A673 (cell line): ENCODE results near the gene CCER1. TPM values are rescaled to one million over a fixed set of nuclear protein-coding genes. Genes with fewer than 3 reads are reported as not detected.
A peak's percentile ranks its signal among the peaks of the same experiment; 100 is the strongest.
"Not testable (repeated sequence)": the region's sequence is repeated elsewhere in the genome, so short reads cannot be mapped to it uniquely, and the experiment has no call there.

Experiments used
- BruUV-seq: library from RNA; stranded (reverse); fragments of 400-500 nt; replicated peaks from 2 replicates; lab custom pipeline; 2021; lab: Mats Ljungman, UMichigan
- CTCF ChIA-PET: fragments of 300-600 bp; sonication (Branson Sonifier 250); formaldehyde crosslinking; loops from one replicate; lab custom pipeline; 2022; ENCODE audit warnings: antibody characterized with exemption; lab: Charles Lee
- POLR2A ChIA-PET: fragments of 300-600 bp; sonication (Branson Sonifier 250); formaldehyde crosslinking; loops from one replicate; lab custom pipeline; 2022; ENCODE audit warnings: antibody characterized with exemption; ENCODE audit not compliant: low non-redundant PET; lab: Charles Lee
- DNase-seq: peaks from one replicate; pipeline ENCODE4 v3.0.0-alpha.2; 2015; ENCODE audit warnings: low spot score
- H3K27ac ChIP-seq: fragments of 200-600 bp; sonication (generic); 2 replicates; pipeline ENCODE4 v1.5.1; 2016; ENCODE audit warnings: mixed run types, low read depth, mild to moderate bottlenecking, mixed read lengths, antibody characterized with exemption, low read length; ENCODE audit not compliant: poor library complexity, severe bottlenecking
- H3K27me3 ChIP-seq: fragments of 200-600 bp; sonication (generic); replicated peaks from 2 replicates; pipeline ENCODE4 v1.6.1; 2017; ENCODE audit warnings: mixed run types, low read depth, mild to moderate bottlenecking, mixed read lengths, antibody characterized with exemption, low read length; ENCODE audit not compliant: insufficient read depth, poor library complexity
- H3K36me3 ChIP-seq: fragments of 200-600 bp; sonication (generic); 2 replicates; pipeline ENCODE4 v1.6.1; 2016; ENCODE audit warnings: mixed run types, mild to moderate bottlenecking, mixed read lengths, antibody characterized with exemption, low read length; ENCODE audit not compliant: insufficient read depth, poor library complexity, severe bottlenecking
- H3K4me1 ChIP-seq: fragments of 200-600 bp; sonication (generic); 2 replicates; pipeline ENCODE4 v1.6.1; 2017; ENCODE audit warnings: mixed run types, mild to moderate bottlenecking, mixed read lengths, antibody characterized with exemption, low read length; ENCODE audit not compliant: insufficient read depth, poor library complexity, severe bottlenecking
- H3K4me3 ChIP-seq: fragments of 200-600 bp; sonication (generic); 2 replicates; pipeline ENCODE4 v1.5.1; 2016; ENCODE audit warnings: low read depth, mixed run types, mild to moderate bottlenecking, mixed read lengths, low read length; ENCODE audit not compliant: poor library complexity, severe bottlenecking
- H3K9me3 ChIP-seq: fragments of 200-600 bp; sonication (generic); 2 replicates; pipeline ENCODE4 v1.6.1; 2016; ENCODE audit warnings: mixed run types, low read depth, mild to moderate bottlenecking, mixed read lengths, antibody characterized with exemption, low read length; ENCODE audit not compliant: poor library complexity, severe bottlenecking
- EZH2 ChIP-seq: fragments of 200-600 bp; sonication (generic); IDR thresholded peaks from 2 replicates; pipeline ENCODE4 v1.6.1; 2017; ENCODE audit warnings: borderline replicate concordance, low read depth, mild to moderate bottlenecking, mixed read lengths, antibody characterized with exemption, low read length; ENCODE audit not compliant: poor library complexity, severe bottlenecking
- intact Hi-C: fragments of 100-400 bp; cut with micrococcal nuclease; formaldehyde crosslinking; loops from one replicate; pipeline ENCODE4 v1.10.0; 2022; ENCODE audit not compliant: unreplicated experiment
- total RNA-seq: library from RNA; stranded (reverse); gene quantifications from 2 replicates; pipeline ENCODE4 v1.2.3, GENCODE V29; 2021
- TF ChIP-seq, protein P1 (sequence below): fragments of 300-800, 200-600 bp; sonication (generic); conservative IDR thresholded peaks from 2 replicates; pipeline ENCODE4 v1.5.1; 2017; ENCODE audit warnings: low read depth, mild to moderate bottlenecking, antibody characterized with exemption, low read length, moderate library complexity, mixed read lengths

CCER1 gene
- total RNA-seq, 1 experiment from 2014 or later: not detected

GRCh38 chr12:90987520-90987919 lies 32.5 kb upstream of the CCER1 start:
- no peak overlapping the region for H3K4me3 ChIP-seq
- H3K36me3 ChIP-seq: no peaks in the 10 kb centered on the region
- H3K27me3 ChIP-seq: no peaks in the 10 kb centered on the region
- no peaks in the 10 kb centered on the region for H3K9me3 ChIP-seq
- ChIA-PET CTCF (no interaction called here), POLR2A (no interaction called here)
- no TSS peak for BruUV-seq
- TF ChIP-seq, protein P1, sequence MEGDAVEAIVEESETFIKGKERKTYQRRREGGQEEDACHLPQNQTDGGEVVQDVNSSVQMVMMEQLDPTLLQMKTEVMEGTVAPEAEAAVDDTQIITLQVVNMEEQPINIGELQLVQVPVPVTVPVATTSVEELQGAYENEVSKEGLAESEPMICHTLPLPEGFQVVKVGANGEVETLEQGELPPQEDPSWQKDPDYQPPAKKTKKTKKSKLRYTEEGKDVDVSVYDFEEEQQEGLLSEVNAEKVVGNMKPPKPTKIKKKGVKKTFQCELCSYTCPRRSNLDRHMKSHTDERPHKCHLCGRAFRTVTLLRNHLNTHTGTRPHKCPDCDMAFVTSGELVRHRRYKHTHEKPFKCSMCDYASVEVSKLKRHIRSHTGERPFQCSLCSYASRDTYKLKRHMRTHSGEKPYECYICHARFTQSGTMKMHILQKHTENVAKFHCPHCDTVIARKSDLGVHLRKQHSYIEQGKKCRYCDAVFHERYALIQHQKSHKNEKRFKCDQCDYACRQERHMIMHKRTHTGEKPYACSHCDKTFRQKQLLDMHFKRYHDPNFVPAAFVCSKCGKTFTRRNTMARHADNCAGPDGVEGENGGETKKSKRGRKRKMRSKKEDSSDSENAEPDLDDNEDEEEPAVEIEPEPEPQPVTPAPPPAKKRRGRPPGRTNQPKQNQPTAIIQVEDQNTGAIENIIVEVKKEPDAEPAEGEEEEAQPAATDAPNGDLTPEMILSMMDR: peak; percentile 40; the same call in 1 of the 2 replicates
- no peak for TF ChIP-seq EZH2
- H3K27ac ChIP-seq: no peak overlapping the region
- intact Hi-C loops: no loop called here
- no peaks in the 10 kb centered on the region for H3K4me1 ChIP-seq
- no peak for DNase-seq

DNA sequence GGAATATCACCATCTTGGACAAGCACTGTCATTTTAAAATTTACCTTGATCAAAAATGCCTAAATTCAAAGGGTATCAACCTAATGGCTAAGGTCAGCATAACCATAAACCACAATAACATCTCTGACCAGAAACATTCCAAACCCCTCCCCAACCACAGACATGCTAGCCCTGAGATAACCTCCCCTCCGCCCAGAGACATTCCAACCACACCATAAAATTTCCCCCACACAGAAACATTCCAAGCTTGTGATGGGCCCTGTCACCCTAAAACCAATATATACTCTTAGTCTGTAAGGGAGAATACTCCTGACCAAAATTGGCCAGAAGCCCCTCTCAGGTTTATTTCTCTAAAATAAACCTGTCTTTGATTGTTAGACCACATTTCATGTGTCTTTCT lies 32.1 kb upstream of the CCER1 start:
- no peaks in the 10 kb centered on the region for H3K27me3 ChIP-seq
- DNase-seq: no peak
- CTCF ChIA-PET: no interaction called here
- H3K36me3 ChIP-seq: no peaks in the 10 kb centered on the region
- no TSS peak for BruUV-seq
- no peak for TF ChIP-seq EZH2
- TF ChIP-seq, protein P1: no peak
- POLR2A ChIA-PET: no interaction called here
- H3K27ac ChIP-seq: no peak overlapping the region
- no peaks in the 10 kb centered on the region for H3K9me3 ChIP-seq
- no peak overlapping the region for H3K4me3 ChIP-seq
- intact Hi-C loops: no loop called here
- H3K4me1 ChIP-seq: no peaks in the 10 kb centered on the region

GRCh38 chr12:90985331-90985730 lies 30.4 kb upstream of the CCER1 start:
- CTCF ChIA-PET, POLR2A ChIA-PET, BruUV-seq: not testable (repeated sequence)

GRCh38 chr12:90984114-90984513 lies 29.1 kb upstream of the CCER1 start:
- CTCF ChIA-PET: no interaction called here
- no peak overlapping the region for H3K4me3 ChIP-seq
- no peak for DNase-seq
- POLR2A ChIA-PET: no interaction called here
- H3K27me3 ChIP-seq: no peaks in the 10 kb centered on the region
- no peaks in the 10 kb centered on the region for H3K36me3 ChIP-seq
- H3K4me1 ChIP-seq: no peaks in the 10 kb centered on the region
- no TSS peak for BruUV-seq
- no peak overlapping the region for H3K27ac ChIP-seq
- intact Hi-C loops: no loop called here
- no peak for TF ChIP-seq EZH2
- no peaks in the 10 kb centered on the region for H3K9me3 ChIP-seq

More at GRCh38 chr12:90985331-90985730, 30.4 kb upstream of the CCER1 start:
- H3K27me3 ChIP-seq, DNase-seq, H3K9me3 ChIP-seq, H3K27ac ChIP-seq, H3K4me1 ChIP-seq, H3K36me3 ChIP-seq, intact Hi-C loops, H3K4me3 ChIP-seq: not testable (repeated sequence)
